BJ (cell line): ENCODE results near the gene ACOXL. TPM values are rescaled to one million over a fixed set of nuclear protein-coding genes. Genes with fewer than 3 reads are reported as not detected.

Source experiments
- CTCF ChIA-PET: fragments of 350-600 bp; formaldehyde crosslinking; extraction: SDS; loops from one replicate; lab custom pipeline; 2021; ENCODE audit warnings: antibody characterized with exemption, inconsistent platforms; lab: Yijun Ruan, JAX
- POLR2A ChIA-PET: fragments of 300-600 bp; sonication (Branson Sonifier 250); formaldehyde crosslinking; extraction: SDS; loops from one replicate; lab custom pipeline; 2021; ENCODE audit warnings: antibody characterized with exemption; lab: Charles Lee
- DNase-seq: peaks from one replicate; pipeline ENCODE4 v3.0.0-alpha.2; 2011; ENCODE audit warnings: low read depth
- H3K27me3 ChIP-seq: 2 replicates; pipeline ENCODE4 v1.6.0; 2011; ENCODE audit warnings: low read length; ENCODE audit not compliant: control insufficient read depth, insufficient read depth
- H3K36me3 ChIP-seq: 2 replicates; pipeline ENCODE4 v1.5.1; 2011; ENCODE audit warnings: low read length; ENCODE audit not compliant: control insufficient read depth, insufficient read depth
- H3K4me3 ChIP-seq: 2 replicates; pipeline ENCODE4 v1.5.1; 2011; ENCODE audit warnings: low read depth, mild to moderate bottlenecking, control low read depth, low read length
- CTCF ChIP-seq: IDR thresholded peaks from 2 replicates; pipeline ENCODE4 v1.5.1; 2011; ENCODE audit warnings: low read depth, mild to moderate bottlenecking, control low read depth, inconsistent platforms, low read length, moderate library complexity; ENCODE audit not compliant: insufficient read depth
- polyA plus RNA-seq: library from polyadenylated mRNA; depleted of rRNA; stranded (reverse); fragments of >200 nt; gene quantifications from 2 replicates; pipeline ENCODE4 v1.2.3, GENCODE V29; 2011

Gene ACOXL
- polyA plus RNA-seq, 1 experiment = not detected

GRCh38 chr2:110742412-110742811 is 10.0 kb downstream of the ACOXL start:
- Histone ChIP-seq H3K27me3 (peaks cover 17% of the 10 kb centered on the region), H3K4me3 (no peak overlapping the region), H3K36me3 (no peaks in the 10 kb centered on the region)
- ChIA-PET POLR2A (no interaction called here), CTCF (interaction anchor here (0.6 kb wide), 1 partner anchor 1006 kb away, joined by 3 read pairs; no protein-coding TSS in a partner anchor)
- no peak for TF ChIP-seq CTCF
- no peak for DNase-seq

- no peak overlapping the region for H3K4me3 ChIP-seq
- DNase-seq = no peak
- TF ChIP-seq CTCF = no peak
- ChIA-PET POLR2A (no interaction called here), CTCF (no interaction called here)
- peaks cover 20% of the 10 kb centered on the region for H3K27me3 ChIP-seq
- no peaks in the 10 kb centered on the region for H3K36me3 ChIP-seq
Observed at GRCh38 chr2:110743600-110743999, 11.2 kb downstream of the ACOXL start.

- no peak for TF ChIP-seq CTCF
- Histone ChIP-seq H3K27me3 (peaks cover 20% of the 10 kb centered on the region), H3K4me3 (no peak overlapping the region), H3K36me3 (no peaks in the 10 kb centered on the region)
- DNase-seq = no peak
- CTCF ChIA-PET = no interaction called here
- POLR2A ChIA-PET = no interaction called here
Observed at GRCh38 chr2:110744429-110744828, 12.1 kb downstream of the ACOXL start.

- H3K4me3 ChIP-seq = no peak overlapping the region
- no peak for TF ChIP-seq CTCF
- no peak for DNase-seq
- peaks cover 22% of the 10 kb centered on the region for H3K27me3 ChIP-seq
- CTCF ChIA-PET = no interaction called here
- no peaks in the 10 kb centered on the region for H3K36me3 ChIP-seq
- POLR2A ChIA-PET = no interaction called here
Observed at GRCh38 chr2:110745048-110745447, 12.7 kb downstream of the ACOXL start.

GRCh38 chr2:110746586-110747521 is 14.5 kb downstream of the ACOXL start:
- CTCF ChIA-PET = interaction anchor here (1.2 kb wide), 1 partner anchor 9 kb away, joined by 4 read pairs; no protein-coding TSS in a partner anchor
- POLR2A ChIA-PET = no interaction called here
- Histone ChIP-seq H3K4me3 (no peak overlapping the region), H3K36me3 (no peaks in the 10 kb centered on the region), H3K27me3 (peaks cover 18% of the 10 kb centered on the region)
- TF ChIP-seq CTCF = no peak
- no peak for DNase-seq
